OCI-LY3 (cell line): Measurements from ENCODE around the gene PLD5.
"Not testable (repeated sequence)": the region's sequence is repeated elsewhere in the genome, so short reads cannot be mapped to it uniquely, and the experiment has no call there.

Experiments used
- H2AFZ ChIP-seq: fragments of 200-600, 300-600 bp; shearing (Covaris generic); 2 replicates; pipeline ENCODE4 v1.6.0; 2014; ENCODE audit warnings: antibody characterized with exemption, low read depth, low read length
- H3K27ac ChIP-seq: fragments of 200-600, 300-600 bp; sonication (generic); 2 replicates; pipeline ENCODE4 v1.5.1; 2014; ENCODE audit warnings: mild to moderate bottlenecking, low read length, moderate library complexity, mixed read lengths
- H3K27me3 ChIP-seq: fragments of 200-600, 300-600 bp; sonication (generic); 2 replicates; pipeline ENCODE4 v1.6.1; 2014; ENCODE audit warnings: low read depth, low read length, mixed read lengths
- H3K36me3 ChIP-seq: fragments of 200-600, 300-600 bp; sonication (generic); replicated peaks from 2 replicates; pipeline ENCODE3; 2014; ENCODE audit warnings: low read depth, low read length, mixed read lengths
- H3K4me1 ChIP-seq: fragments of 300-600, 200-600 bp; sonication (generic); 2 replicates; pipeline ENCODE4 v1.6.1; 2014; ENCODE audit warnings: low read length, mixed read lengths
- H3K4me2 ChIP-seq: fragments of 200-600, 300-600 bp; sonication (generic); 2 replicates; pipeline ENCODE4 v1.6.1; 2014; ENCODE audit warnings: low read length, mixed read lengths
- H3K4me3 ChIP-seq: fragments of 300-600, 200-600 bp; sonication (generic); 2 replicates; pipeline ENCODE4 v1.5.1; 2014; ENCODE audit warnings: antibody characterized with exemption, mild to moderate bottlenecking, low read length, moderate library complexity
- H3K79me2 ChIP-seq: fragments of 300-600, 200-600 bp; shearing (Covaris generic); 2 replicates; pipeline ENCODE4 v1.6.1; 2014; ENCODE audit warnings: mild to moderate bottlenecking, low read length, mixed read lengths
- H3K9ac ChIP-seq: fragments of 300-600, 200-600 bp; shearing (Covaris generic); 2 replicates; pipeline ENCODE4 v1.6.0; 2014; ENCODE audit warnings: mild to moderate bottlenecking, low read length, moderate library complexity
- H3K9me3 ChIP-seq: fragments of 200-600, 300-600 bp; shearing (Covaris generic); 2 replicates; pipeline ENCODE4 v1.6.1; 2014; ENCODE audit warnings: low read length, mixed read lengths; ENCODE audit not compliant: insufficient read depth
- H4K20me1 ChIP-seq: fragments of 200-600, 300-600 bp; sonication (generic); 2 replicates; pipeline ENCODE4 v1.6.1; 2016; ENCODE audit warnings: low read length, mixed read lengths; ENCODE audit not compliant: insufficient read depth
- CTCF ChIP-seq: fragments of 200-600, 300-600 bp; sonication (generic); IDR thresholded peaks from 2 replicates; pipeline ENCODE4 v1.5.1; 2014; ENCODE audit warnings: antibody characterized with exemption, low read length, low read depth
- EZH2phosphoT487 ChIP-seq: fragments of 200-600 bp; shearing (Covaris generic); IDR thresholded peaks from 2 replicates; pipeline ENCODE4 v1.6.1; 2018; ENCODE audit warnings: antibody characterized with exemption, mixed run types, low read depth

Gene PLD5

DNA sequence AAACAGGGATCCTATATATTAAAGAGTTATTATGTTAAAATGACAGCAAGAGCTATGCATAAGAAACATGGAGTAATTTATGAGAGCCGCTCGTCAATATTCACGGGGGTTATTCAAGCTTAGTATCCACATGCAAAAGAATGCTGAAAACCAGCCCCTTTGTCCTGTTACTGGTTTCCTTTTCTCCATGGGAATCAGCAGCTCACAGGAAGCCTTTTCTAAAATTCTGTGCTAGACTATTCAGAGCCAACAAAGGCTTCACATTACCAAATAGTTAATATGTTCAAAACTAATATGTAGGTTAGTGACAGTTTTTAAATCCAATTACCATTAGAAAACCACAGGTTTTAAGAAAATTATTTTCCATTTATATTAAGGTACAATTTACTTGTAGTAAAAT, 300.0 kb downstream of the PLD5 start:
- no peaks in the 10 kb centered on the region for H3K4me1 ChIP-seq
- H3K27ac ChIP-seq = no peak overlapping the region
- no peak overlapping the region for H3K4me2 ChIP-seq
- H4K20me1 ChIP-seq = no peaks in the 10 kb centered on the region
- no peaks in the 10 kb centered on the region for H3K36me3 ChIP-seq
- H3K9ac ChIP-seq = no peak overlapping the region
- peaks cover 15% of the 10 kb centered on the region for H3K27me3 ChIP-seq
- no peak overlapping the region for H2AFZ ChIP-seq
- H3K9me3 ChIP-seq = no peaks in the 10 kb centered on the region
- no peak overlapping the region for H3K4me3 ChIP-seq
- no peaks in the 10 kb centered on the region for H3K79me2 ChIP-seq
- TF ChIP-seq CTCF (no peak), EZH2phosphoT487 (no peak)

GRCh38 chr1:242219905-242220304, 304.6 kb downstream of the PLD5 start:
- no peak overlapping the region for H3K9ac ChIP-seq
- no peak overlapping the region for H3K27ac ChIP-seq
- no peak overlapping the region for H3K4me2 ChIP-seq
- H3K4me1 ChIP-seq = no peaks in the 10 kb centered on the region
- H2AFZ ChIP-seq = no peak overlapping the region
- H3K9me3 ChIP-seq = peaks cover 5% of the 10 kb centered on the region; the same call in 1 of the 2 replicates
- TF ChIP-seq EZH2phosphoT487 = no peak
- TF ChIP-seq CTCF = no peak
- H3K79me2 ChIP-seq = no peaks in the 10 kb centered on the region
- H4K20me1 ChIP-seq = no peaks in the 10 kb centered on the region
- H3K27me3 ChIP-seq = peaks cover 15% of the 10 kb centered on the region
- no peaks in the 10 kb centered on the region for H3K36me3 ChIP-seq
- H3K4me3 ChIP-seq = no peak overlapping the region

DNA sequence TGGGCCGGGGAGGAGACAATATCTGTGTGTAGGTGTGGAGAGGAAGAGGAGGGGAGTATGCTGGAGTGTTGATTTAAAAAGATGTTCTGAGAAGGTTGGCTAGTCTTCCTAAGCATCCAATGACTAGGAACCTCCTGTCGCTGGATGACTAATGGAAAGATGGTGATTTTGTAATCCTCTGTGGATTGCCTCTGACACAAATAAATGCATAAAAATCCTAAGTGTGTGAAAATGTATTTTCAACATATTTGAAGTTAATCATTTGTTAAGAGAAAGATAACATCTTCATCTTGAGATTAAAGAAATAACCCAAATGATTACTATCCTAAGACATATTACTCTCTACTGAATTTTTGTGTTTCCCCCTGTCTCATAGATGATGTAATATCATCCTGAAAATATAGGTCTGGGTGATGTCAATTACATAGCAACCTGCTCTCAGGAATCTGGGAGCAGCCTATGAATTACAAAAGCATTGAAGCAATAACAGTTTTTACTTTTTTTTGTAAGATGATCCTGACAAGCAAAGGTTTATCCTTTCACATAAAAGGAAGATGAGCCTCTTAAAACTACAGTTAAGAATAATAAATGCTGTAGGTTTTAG, 305.1 kb downstream of the PLD5 start:
- H3K4me2 ChIP-seq = no peak overlapping the region
- no peaks in the 10 kb centered on the region for H3K79me2 ChIP-seq
- TF ChIP-seq CTCF (no peak), EZH2phosphoT487 (no peak)
- H3K27ac ChIP-seq = no peak overlapping the region
- H2AFZ ChIP-seq = no peak overlapping the region
- no peaks in the 10 kb centered on the region for H4K20me1 ChIP-seq
- H3K9ac ChIP-seq = no peak overlapping the region
- no peak overlapping the region for H3K4me3 ChIP-seq
- H3K9me3 ChIP-seq = peaks cover 5% of the 10 kb centered on the region; the same call in 1 of the 2 replicates
- no peaks in the 10 kb centered on the region for H3K4me1 ChIP-seq
- H3K27me3 ChIP-seq = peaks cover 15% of the 10 kb centered on the region
- H3K36me3 ChIP-seq = no peaks in the 10 kb centered on the region

DNA sequence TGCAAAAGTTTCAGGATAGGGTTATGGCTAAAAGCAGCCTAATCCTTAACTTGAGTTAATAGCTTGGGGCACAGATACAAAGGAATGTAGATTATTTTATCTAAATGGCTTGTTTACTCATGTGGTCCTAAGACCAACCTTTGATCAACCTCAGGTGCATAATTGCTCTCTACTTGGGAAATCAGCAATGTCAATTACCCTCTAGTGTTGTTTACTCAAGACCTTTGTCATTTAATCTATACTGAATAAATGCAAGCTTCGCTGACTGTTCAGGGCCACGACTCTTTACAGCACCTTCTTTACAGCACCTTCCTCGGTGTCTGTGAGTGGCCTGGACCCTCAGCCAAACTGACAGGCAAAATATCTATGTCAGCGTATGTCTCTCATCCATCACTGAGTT, 308.1 kb downstream of the PLD5 start:
- Histone ChIP-seq H2AFZ (no peak overlapping the region), H3K27ac (no peak overlapping the region), H3K9me3 (peaks cover 5% of the 10 kb centered on the region; the same call in 1 of the 2 replicates), H3K4me3 (no peak overlapping the region), H3K27me3 (peaks cover 11% of the 10 kb centered on the region), H3K36me3 (no peaks in the 10 kb centered on the region), H3K9ac (no peak overlapping the region), H3K4me2 (no peak overlapping the region), H4K20me1 (no peaks in the 10 kb centered on the region), H3K79me2 (no peaks in the 10 kb centered on the region), H3K4me1 (no peaks in the 10 kb centered on the region)
- TF ChIP-seq CTCF = no peak
- no peak for TF ChIP-seq EZH2phosphoT487

GRCh38 chr1:242214455-242214854, 310.0 kb downstream of the PLD5 start:
- H3K27ac ChIP-seq, H3K9ac ChIP-seq, H3K36me3 ChIP-seq, H3K4me3 ChIP-seq, H3K27me3 ChIP-seq, H3K4me1 ChIP-seq, H3K79me2 ChIP-seq, H2AFZ ChIP-seq, H3K4me2 ChIP-seq, H4K20me1 ChIP-seq, H3K9me3 ChIP-seq: not testable (repeated sequence)

- H3K4me3 ChIP-seq, H4K20me1 ChIP-seq, H3K27me3 ChIP-seq, H3K79me2 ChIP-seq, H3K4me1 ChIP-seq, H3K9me3 ChIP-seq, H3K36me3 ChIP-seq, H2AFZ ChIP-seq, H3K4me2 ChIP-seq, H3K27ac ChIP-seq, H3K9ac ChIP-seq: not testable (repeated sequence)
These were observed 311.5 kb downstream of the PLD5 start for GRCh38 chr1:242212961-242213360.
